H1 (cell line): ENCODE data around the gene C2orf92. TPM values are rescaled to one million over a fixed set of nuclear protein-coding genes. Genes with fewer than 3 reads are reported as not detected.

ENCODE experiments used
- ASH2L ChIP-seq: fragments of 200-600, 300-600 bp; sonication (generic); IDR thresholded peaks from one replicate; pipeline ENCODE4 v1.7.1; 2017; ENCODE audit warnings: low read length
- CBX5 ChIP-seq: fragments of 300-800, 300-1000 bp; sonication (generic); IDR thresholded peaks from 2 replicates; pipeline ENCODE4 v1.7.1; 2016; ENCODE audit warnings: antibody characterized with exemption, low read length, low read depth
- CHD7 ChIP-seq: fragments of 300-600 bp; sonication (generic); IDR thresholded peaks from 2 replicates; pipeline ENCODE4 v1.7.1; 2012; ENCODE audit warnings: low read length, moderate library complexity, mild to moderate bottlenecking, inconsistent platforms; ENCODE audit not compliant: insufficient replicate concordance
- EZH2 ChIP-seq: fragments of 200-600 bp; sonication (generic); IDR thresholded peaks from 2 replicates; pipeline ENCODE4 v1.7.1; 2012; ENCODE audit warnings: low read depth, mild to moderate bottlenecking, moderate library complexity, low read length, inconsistent platforms; ENCODE audit not compliant: severe bottlenecking
- HDAC6 ChIP-seq: IDR thresholded peaks from one replicate; pipeline ENCODE4 v1.7.1; 2012; ENCODE audit warnings: low read depth, mild to moderate bottlenecking, inconsistent platforms, low read length, moderate library complexity
- MAX ChIP-seq: IDR thresholded peaks from 2 replicates; pipeline ENCODE4 v1.6.1; 2012; ENCODE audit warnings: inconsistent platforms
- NANOG ChIP-seq: IDR thresholded peaks from 2 replicates; pipeline ENCODE4 v1.6.1; 2011; ENCODE audit warnings: low read length, low read depth, mild to moderate bottlenecking, inconsistent platforms; ENCODE audit not compliant: insufficient read depth, poor library complexity, severe bottlenecking
- NRF1 ChIP-seq: IDR thresholded peaks from 2 replicates; pipeline ENCODE4 v1.6.1; 2011; ENCODE audit warnings: mild to moderate bottlenecking, low read depth, low read length, improper control_type of control experiment
- POU5F1 ChIP-seq: IDR thresholded peaks from 2 replicates; pipeline ENCODE4 v1.6.1; 2011; ENCODE audit warnings: low read depth, mild to moderate bottlenecking, low read length, moderate library complexity
- RNF2 ChIP-seq: fragments of 200-900, 300-1000 bp; sonication (generic); IDR thresholded peaks from 2 replicates; pipeline ENCODE4 v1.7.1; 2016; ENCODE audit warnings: borderline replicate concordance, low read depth, mild to moderate bottlenecking, antibody characterized with exemption, low read length; ENCODE audit not compliant: poor library complexity, severe bottlenecking; ENCODE audit errors: missing control alignments
- SP1 ChIP-seq: IDR thresholded peaks from 2 replicates; pipeline ENCODE4 v1.6.1; 2011; ENCODE audit warnings: low read depth, low read length
- SUZ12 ChIP-seq: fragments of 200-600 bp; sonication (generic); IDR thresholded peaks from 2 replicates; pipeline ENCODE4 v1.6.1; 2012; ENCODE audit warnings: mild to moderate bottlenecking, inconsistent platforms, low read length, moderate library complexity, mixed read lengths
- polyA plus RNA-seq, 7 experiments: library from polyadenylated mRNA; depleted of rRNA in 3 of 7; stranded (reverse) in 5 of 7; unstranded in 2 of 7; fragments of >200 nt in 5 of 7; fragments of 200-250 nt in 2 of 7; gene quantifications; 1 replicate in 5 of 7; 2 replicates in 1 of 7; 4 replicates in 1 of 7; pipeline versions ENCODE4 v1.2.1 to v1.2.3, GENCODE V29; 2011 to 2013; ENCODE audit warnings: missing spikeins in 2 of 7, mixed read lengths in 2 of 7
- total RNA-seq: library from RNA; stranded (reverse); fragmentation: NEBNext Ultra II Directional; extraction: Animal tissue kit (Norgen Biotek cat#: 25700); gene quantifications from 2 replicates; pipeline ENCODE4 v1.2.1, GENCODE V29; 2021

C2orf92 gene
- total and polyA plus RNA-seq, 2 of the 8 experiments (the other 6 are each of a cell fraction or from before 2014, with no cell fraction given), result 2.3 to 3.7 TPM

- TF ChIP-seq CHD7, result no peak
- TF ChIP-seq RNF2, result no peak
- no peak for TF ChIP-seq SP1
- no peak for TF ChIP-seq HDAC6
- no peak for TF ChIP-seq MAX
- no peak for TF ChIP-seq NRF1
- no peak for TF ChIP-seq EZH2
- TF ChIP-seq POU5F1, result no peak
- TF ChIP-seq NANOG, result no peak
- TF ChIP-seq SUZ12, result no peak
- no peak for TF ChIP-seq ASH2L
- no peak for TF ChIP-seq CBX5
These were observed 60.7 kb downstream of the C2orf92 start (continued) for GRCh38 chr2:97730245-97730644.
